KMS-11 (cell line): ENCODE data around the gene EML6.

ENCODE experiments used
- H2AFZ ChIP-seq: fragments of 200-600 bp; sonication (generic); 2 replicates; pipeline ENCODE4 v1.6.1; 2016; ENCODE audit warnings: antibody characterized with exemption, mixed run types, low read depth
- H3K27ac ChIP-seq: fragments of 200-600 bp; sonication (generic); 2 replicates; pipeline ENCODE4 v1.6.1; 2016; ENCODE audit warnings: mild to moderate bottlenecking, mixed run types
- H3K27me3 ChIP-seq: fragments of 200-600 bp; sonication (generic); 2 replicates; pipeline ENCODE4 v1.6.1; 2017; ENCODE audit warnings: mild to moderate bottlenecking, low read depth, mixed run types, moderate library complexity; ENCODE audit not compliant: insufficient read depth
- H3K36me3 ChIP-seq: fragments of 200-600 bp; sonication (generic); 2 replicates; pipeline ENCODE4 v1.6.1; 2017; ENCODE audit warnings: mild to moderate bottlenecking, mixed run types; ENCODE audit not compliant: insufficient read depth
- H3K4me1 ChIP-seq: fragments of 200-600 bp; sonication (generic); 2 replicates; pipeline ENCODE4 v1.6.1; 2016; ENCODE audit warnings: mild to moderate bottlenecking, low read depth, mixed run types; ENCODE audit not compliant: poor library complexity, severe bottlenecking
- H3K4me2 ChIP-seq: fragments of 200-600 bp; sonication (generic); 2 replicates; pipeline ENCODE4 v1.7.0; 2016; ENCODE audit warnings: mild to moderate bottlenecking, mixed run types
- H3K4me3 ChIP-seq: fragments of 200-600 bp; sonication (generic); IDR thresholded peaks from 2 replicates; pipeline ENCODE4 v1.6.1; 2017; ENCODE audit warnings: low read depth, low read length, mixed read lengths; ENCODE audit not compliant: insufficient read depth
- H3K79me2 ChIP-seq: fragments of 200-600 bp; sonication (generic); 2 replicates; pipeline ENCODE4 v1.6.1; 2016; ENCODE audit warnings: low read depth, mixed run types; ENCODE audit not compliant: insufficient read depth
- H3K9ac ChIP-seq: fragments of 200-600 bp; sonication (generic); 2 replicates; pipeline ENCODE4 v1.6.1; 2016; ENCODE audit warnings: mild to moderate bottlenecking, mixed run types
- H4K20me1 ChIP-seq: fragments of 200-600 bp; sonication (generic); 2 replicates; pipeline ENCODE4 v1.6.1; 2016; ENCODE audit warnings: mild to moderate bottlenecking, mixed run types; ENCODE audit not compliant: insufficient read depth
- TF ChIP-seq, protein P1 (sequence below): fragments of 200-600 bp; sonication (generic); conservative IDR thresholded peaks from 2 replicates; pipeline ENCODE4 v1.6.1; 2017; ENCODE audit warnings: low read depth, mild to moderate bottlenecking, antibody characterized with exemption, low read length, moderate library complexity, mixed read lengths

Gene EML6

DNA sequence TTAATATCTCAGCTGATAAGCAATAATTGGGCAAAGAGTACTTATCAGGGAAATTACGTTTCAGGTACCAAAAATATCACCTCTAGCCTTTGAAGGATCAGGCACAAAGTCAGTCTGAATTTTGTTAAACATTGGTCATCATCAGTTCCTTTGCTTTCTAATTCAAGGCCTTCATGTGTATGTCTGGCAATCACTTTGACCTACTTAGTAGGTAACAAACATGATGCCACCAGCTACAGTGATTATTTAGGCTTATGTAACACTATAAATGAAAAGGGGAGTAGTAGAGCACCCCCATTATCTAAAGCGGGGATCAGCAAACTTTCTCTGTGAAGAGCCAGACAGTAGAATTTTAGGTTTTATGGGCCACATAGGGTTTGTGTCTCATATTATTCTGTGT lies 251.7 kb downstream of the EML6 start:
- TF ChIP-seq, protein P1, sequence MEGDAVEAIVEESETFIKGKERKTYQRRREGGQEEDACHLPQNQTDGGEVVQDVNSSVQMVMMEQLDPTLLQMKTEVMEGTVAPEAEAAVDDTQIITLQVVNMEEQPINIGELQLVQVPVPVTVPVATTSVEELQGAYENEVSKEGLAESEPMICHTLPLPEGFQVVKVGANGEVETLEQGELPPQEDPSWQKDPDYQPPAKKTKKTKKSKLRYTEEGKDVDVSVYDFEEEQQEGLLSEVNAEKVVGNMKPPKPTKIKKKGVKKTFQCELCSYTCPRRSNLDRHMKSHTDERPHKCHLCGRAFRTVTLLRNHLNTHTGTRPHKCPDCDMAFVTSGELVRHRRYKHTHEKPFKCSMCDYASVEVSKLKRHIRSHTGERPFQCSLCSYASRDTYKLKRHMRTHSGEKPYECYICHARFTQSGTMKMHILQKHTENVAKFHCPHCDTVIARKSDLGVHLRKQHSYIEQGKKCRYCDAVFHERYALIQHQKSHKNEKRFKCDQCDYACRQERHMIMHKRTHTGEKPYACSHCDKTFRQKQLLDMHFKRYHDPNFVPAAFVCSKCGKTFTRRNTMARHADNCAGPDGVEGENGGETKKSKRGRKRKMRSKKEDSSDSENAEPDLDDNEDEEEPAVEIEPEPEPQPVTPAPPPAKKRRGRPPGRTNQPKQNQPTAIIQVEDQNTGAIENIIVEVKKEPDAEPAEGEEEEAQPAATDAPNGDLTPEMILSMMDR, result no peak
- Histone ChIP-seq H2AFZ (no peak overlapping the region), H3K27me3 (no peaks in the 10 kb centered on the region), H4K20me1 (no peaks in the 10 kb centered on the region), H3K4me2 (no peak overlapping the region), H3K9ac (no peak overlapping the region), H3K4me1 (peaks cover 50% of the 10 kb centered on the region), H3K4me3 (no peak overlapping the region), H3K36me3 (no peaks in the 10 kb centered on the region), H3K79me2 (peaks cover 46% of the 10 kb centered on the region), H3K27ac (no peak overlapping the region)

DNA sequence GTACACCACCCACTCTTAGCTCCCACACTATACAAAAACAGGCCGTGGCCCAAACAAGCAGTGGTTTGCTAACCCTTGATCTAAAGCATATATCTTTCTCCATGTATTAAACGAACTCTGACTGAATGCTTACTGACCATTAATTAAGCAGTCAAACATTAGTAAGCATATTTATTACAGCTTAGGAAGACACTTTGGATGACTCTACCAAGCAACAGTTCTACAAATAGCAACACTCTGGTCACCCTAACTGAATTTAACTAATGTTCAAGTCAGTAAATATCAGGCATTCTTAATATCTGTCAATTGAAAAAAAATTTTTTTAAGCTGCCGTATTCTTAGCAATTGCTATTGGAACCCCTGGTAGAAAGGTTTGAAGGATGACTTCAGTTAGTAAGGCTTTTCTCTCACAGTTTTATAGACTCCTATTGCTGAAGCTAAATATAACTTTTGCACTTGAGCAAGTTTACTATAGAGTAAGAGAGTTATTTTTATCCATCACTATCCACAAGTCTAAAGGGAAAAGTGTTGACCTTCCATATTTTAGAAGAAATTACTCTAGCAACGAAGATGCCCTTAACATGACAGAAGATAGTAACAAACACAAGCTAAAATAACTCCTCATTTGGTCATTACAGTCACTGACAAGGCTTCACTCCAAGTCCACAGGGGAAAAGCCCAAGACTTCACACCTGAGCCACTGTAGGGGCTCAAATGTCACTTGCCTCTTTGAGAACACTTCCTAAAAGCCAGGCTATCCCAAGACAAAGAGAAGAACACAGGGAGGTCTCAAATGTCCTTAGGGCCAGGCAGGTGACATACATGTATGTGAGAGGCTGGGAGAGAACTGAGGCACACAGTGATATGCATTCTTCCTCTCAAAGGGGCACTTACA lies 252.4 kb downstream of the EML6 start:
- peaks cover 52% of the 10 kb centered on the region for H3K4me1 ChIP-seq
- H3K27me3 ChIP-seq, result no peaks in the 10 kb centered on the region
- no peak overlapping the region for H2AFZ ChIP-seq
- H3K27ac ChIP-seq, result no peak overlapping the region; the same call in 1 of the 2 replicates
- no peaks in the 10 kb centered on the region; the same call in 1 of the 2 replicates for H3K36me3 ChIP-seq
- H3K9ac ChIP-seq, result no peak overlapping the region
- TF ChIP-seq, protein P1, result no peak
- peak overlapping the region; percentile 59; the same call in 1 of the 2 replicates for H3K4me2 ChIP-seq
- H3K79me2 ChIP-seq, result peaks cover 46% of the 10 kb centered on the region
- H4K20me1 ChIP-seq, result no peaks in the 10 kb centered on the region
- no peak overlapping the region for H3K4me3 ChIP-seq

DNA sequence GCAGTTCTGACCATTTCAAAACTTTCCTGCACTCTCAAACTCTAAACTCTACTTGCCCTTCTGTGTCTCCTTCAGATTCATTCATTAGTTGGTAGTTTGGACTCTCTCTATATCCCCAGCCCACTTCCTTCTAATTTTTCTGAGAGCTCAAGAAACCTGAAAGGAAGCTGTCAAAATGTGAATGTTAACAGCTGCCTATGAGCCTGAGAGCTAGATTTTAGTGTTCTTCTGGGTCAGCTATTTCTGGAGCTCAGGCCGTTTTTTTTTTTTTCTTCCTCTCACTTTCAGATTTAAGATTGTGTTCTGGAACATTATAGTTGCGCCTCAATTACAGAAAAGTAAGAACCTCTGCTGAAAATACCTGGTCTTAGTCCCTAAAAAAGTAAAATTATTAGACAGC lies 253.7 kb downstream of the EML6 start:
- Histone ChIP-seq H3K9ac (peak overlapping the region; percentile 10; the same call in 1 of the 2 replicates), H3K4me3 (peak overlapping the region; percentile 22), H3K27me3 (no peaks in the 10 kb centered on the region), H3K79me2 (peaks cover 46% of the 10 kb centered on the region), H3K27ac (peak overlapping the region; percentile 58), H3K36me3 (no peaks in the 10 kb centered on the region; the same call in 1 of the 2 replicates), H4K20me1 (no peaks in the 10 kb centered on the region), H3K4me2 (peak overlapping the region; percentile 59), H2AFZ (no peak overlapping the region), H3K4me1 (peaks cover 56% of the 10 kb centered on the region)
- TF ChIP-seq, protein P1, result no peak

DNA sequence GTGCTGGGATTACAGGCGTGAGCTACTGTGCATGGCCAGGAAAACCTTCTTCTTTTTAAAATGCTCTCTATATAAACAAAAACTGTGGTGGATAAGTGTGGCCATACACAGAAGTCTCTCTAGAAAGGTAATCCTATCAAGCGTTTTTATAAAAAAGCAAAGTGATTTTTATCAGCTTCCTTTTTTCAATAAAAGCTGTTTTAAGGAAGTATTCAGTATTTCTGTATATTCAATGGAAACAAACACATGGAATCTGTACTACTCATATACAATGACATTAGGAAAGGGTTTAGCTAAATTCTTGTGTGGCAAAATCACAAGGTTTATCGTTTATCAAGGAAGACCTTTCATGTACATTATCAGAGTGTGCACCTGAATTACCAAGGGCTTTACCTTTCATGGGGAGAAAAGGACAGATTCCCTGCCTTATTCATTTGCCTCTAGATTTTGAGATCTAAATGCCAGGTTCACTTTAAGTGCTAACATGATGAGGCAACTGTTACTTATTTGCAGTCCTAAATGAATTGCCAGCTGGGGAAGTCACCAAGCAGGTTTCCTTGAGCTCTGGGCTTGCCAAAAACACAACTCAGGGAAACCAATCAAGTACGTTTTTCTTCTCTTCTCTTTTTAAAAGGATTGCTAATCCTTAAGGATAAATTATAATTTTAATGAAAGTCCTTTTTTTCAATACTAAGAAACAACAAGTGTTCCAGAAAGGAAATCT lies 256.0 kb downstream of the EML6 start:
- Histone ChIP-seq H3K4me2 (no peak overlapping the region), H3K4me1 (peaks cover 62% of the 10 kb centered on the region), H3K9ac (no peak overlapping the region), H3K27ac (no peak overlapping the region), H3K27me3 (no peaks in the 10 kb centered on the region), H3K4me3 (no peak overlapping the region), H3K79me2 (peaks cover 45% of the 10 kb centered on the region), H4K20me1 (no peaks in the 10 kb centered on the region), H3K36me3 (no peaks in the 10 kb centered on the region; the same call in 1 of the 2 replicates), H2AFZ (no peak overlapping the region)
- TF ChIP-seq, protein P1, result no peak
